Epidermal melanocyte (primary cell): ENCODE measurements around the gene MKI67.
"Not testable (repeated sequence)": the region's sequence is repeated elsewhere in the genome, so short reads cannot be mapped to it uniquely, and the experiment has no call there.

Experiments
- DNase-seq: peaks from one replicate; pipeline ENCODE4 v3.0.0; 2011; ENCODE audit warnings: low spot score; ENCODE audit not compliant: insufficient read length

The MKI67 gene

DNA sequence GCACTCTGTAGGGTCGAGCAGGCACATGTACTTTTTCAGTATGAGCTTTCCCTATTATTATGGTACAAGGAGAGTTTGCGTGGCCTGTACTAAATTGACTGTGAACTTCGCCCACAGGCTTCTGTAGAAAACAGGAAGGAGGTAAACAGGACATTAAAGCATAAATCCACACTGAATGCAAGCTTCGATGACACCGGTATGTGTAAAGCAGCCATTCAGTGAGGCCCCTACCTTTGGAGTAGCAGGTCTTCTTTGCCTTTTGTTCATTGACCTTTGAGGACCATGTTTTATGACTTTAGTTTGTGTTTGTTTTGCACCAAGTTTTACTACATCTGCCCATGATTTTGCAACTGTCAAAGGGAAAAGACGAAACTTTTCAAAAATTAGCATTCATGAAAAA is 14.5 kb downstream of the MKI67 start:
- DNase-seq = no peak

DNA sequence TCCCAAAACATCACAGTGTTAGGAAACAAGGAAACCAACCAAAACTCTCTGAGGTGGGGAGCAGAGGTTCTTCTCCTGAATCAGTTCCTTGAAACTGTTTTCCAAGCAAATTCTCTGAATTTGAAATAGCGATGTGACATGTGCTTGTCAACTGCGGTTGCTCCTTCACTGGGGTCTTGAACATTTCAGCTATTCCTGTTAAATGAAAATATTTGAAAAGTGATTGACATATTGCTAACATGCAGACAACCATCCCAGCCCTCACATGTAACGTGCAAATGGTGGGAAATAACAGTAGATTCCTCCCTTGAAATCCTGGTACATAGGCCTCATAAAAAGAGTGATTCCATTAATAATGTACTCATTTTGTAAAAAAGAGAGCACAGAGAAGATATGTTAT is 15.9 kb downstream of the MKI67 start:
- DNase-seq = no peak

DNA sequence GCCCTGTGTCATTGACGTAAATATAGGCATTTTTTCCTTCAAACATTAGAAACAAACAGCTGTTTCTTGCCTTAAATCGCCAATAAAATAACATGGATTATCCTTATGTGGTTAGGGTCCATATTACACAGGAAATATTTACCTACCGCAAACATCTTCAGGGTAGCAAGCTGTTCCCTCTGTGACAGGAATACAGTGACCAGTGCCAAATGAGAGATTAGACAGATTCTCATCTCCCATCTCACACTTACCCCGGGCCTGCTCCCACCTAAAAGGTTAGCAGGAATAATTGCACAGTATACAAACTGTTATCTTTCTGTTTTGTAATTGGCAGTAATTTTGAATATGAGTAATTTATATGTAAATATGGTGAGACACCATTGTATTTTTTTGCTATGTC is 16.5 kb downstream of the MKI67 start:
- no peak for DNase-seq

DNA sequence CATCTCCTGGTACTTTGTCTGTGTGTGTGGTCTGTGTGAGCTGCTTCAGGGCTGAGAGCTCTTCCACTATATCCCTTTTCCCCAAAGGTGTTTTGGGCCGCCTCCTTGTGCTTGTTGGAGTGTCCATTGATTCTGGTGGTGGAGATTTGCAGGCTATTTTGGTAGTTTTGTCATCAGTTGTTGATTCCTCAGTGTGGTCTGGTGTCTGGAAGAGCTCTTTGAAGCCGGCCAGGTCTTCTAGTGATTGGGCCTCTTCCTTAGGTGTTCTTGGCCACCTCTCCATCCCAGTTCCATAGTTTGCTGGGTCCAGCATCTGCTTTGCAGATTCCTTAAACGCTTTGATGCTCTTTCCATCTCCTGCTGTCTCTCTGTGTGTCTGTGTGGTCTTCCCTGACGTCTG is 20.8 kb downstream of the MKI67 start:
- DNase-seq = no peak

DNA sequence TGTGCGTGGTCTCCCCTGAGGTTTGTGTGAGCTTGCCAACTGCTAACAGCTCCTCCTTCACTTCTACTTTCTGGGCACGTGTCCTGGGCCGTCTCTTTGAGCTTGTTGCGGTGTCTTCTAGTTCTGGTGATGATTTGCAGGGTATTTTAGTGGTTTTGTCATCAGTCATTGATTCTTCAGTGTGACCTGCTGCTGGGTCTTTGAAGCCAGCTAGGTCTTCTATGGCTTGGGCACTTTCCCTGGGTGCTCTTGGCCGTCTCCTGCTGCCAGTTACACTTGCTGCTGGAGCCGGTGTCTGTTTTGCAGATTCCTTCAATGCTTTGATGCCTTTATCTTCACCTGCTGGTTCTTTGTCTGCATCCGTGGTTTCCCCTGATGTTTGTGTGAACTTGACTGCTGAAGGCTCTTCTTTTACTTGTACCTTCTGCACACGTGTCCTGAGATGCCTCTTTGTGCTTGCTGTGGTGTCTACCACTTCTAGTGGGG is 23.0 kb downstream of the MKI67 start:
- no peak for DNase-seq

DNA sequence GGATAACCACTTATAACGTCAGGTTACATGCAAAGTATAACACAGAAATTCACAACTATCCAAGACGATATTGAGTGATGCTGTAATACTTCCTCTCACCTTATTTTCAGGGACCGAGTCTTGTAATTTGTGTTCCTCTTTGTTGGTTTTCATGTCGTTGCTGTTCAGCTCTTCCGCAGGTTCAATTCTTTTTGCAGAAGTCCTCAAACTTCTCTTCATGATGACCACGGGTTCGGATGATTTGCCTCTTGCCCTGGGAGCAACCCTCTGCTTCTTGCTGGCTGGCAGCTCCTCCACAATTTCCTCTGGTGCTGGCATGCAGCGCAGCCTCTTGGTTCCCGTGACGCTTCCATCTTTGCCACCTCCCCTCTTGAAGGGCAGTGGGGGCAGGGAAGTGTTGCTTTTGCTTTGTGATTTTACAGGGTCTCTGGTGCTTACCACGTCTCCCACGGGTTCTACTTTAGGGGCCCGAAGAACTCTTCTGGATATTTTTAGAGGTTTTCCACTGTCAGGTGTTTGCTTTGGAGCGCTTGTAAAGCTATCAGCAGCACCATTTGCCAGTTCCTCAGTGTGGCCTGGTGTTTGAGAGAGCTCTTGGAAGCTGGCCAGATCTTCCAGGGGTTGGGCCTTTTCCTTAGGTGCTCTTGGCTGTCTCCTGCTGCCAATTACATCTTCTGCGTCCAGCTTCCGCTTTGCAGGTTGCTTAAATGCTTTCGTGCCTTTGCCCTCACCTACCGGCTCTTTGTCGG is 23.6 kb downstream of the MKI67 start:
- no peak for DNase-seq

DNA sequence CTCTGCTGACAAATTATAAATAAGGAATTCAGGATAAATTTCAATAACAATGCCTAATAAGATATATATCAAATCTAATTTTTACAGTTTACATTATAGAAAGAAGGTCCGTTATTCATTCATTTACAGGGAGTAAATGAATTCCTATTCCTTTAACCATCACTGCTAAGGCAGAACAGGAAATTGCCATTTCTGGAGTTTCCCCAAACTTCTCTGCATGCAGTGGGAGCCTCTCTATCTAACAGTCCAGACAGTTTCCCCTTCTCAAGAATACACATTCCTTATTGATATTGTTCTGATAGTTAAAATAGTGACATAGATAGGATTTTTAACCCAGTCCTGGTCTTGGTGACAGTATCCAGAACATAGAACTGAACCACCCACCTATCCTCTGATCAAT is 24.3 kb downstream of the MKI67 start:
- no peak for DNase-seq

DNA sequence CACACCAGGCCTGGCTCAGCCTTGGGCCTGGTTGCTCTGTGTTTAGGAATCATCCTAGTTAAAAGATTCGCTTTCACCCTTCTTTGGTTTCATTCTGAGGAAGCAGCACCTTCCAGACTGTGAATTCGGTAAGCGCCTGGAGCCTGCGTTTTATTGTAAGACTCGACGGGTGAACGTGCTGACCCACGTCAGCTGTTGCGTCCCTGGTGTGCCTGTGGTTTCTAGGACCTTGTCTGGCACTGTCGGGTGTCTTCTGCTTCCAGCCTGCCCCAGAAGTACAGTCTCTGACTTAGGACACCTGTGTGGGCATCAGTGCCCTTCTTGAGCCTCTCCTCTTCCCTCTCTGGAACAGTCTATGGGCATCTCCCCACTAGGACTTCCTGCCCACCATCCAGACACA is 26.3 kb downstream of the MKI67 start:
- no peak for DNase-seq

DNA sequence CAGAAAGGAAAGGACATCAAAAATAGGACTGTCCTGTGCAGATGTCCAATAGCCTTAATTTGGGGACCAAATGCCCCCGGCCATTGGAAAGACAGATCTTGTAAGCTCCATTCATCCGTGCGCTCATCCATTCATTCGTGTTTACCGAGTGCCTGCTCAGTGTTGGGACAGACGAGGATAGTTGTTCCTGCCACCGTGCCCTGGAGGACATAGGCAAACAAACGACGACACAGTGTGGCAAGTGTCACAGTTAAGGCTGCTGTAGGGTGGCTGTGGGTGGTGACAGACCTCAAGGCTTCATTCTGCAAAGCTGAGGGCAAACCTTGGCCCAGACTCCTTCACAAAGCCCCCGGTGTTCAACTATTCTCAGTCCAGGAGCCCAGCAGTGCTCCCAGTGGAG is 27.6 kb downstream of the MKI67 start:
- DNase-seq = no peak

DNA sequence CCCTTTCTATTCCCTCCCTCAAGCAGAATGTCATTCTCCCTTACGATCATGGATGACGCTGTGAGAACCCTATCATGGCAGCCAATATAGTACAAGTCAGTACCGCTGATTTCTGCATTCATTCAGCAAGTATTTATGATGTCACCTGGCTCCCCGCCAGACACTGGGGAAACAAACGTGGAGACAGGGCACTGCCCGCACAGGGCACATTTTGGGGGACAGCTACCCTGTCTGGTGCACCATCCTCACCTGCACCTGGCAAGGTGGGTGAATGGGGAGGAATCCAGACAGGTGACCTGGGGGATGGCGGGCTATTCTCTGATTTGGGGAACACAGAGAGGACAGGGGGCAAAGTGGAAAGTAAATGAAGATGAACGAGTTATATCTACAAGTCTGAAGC is 28.4 kb downstream of the MKI67 start:
- DNase-seq = no peak

DNA sequence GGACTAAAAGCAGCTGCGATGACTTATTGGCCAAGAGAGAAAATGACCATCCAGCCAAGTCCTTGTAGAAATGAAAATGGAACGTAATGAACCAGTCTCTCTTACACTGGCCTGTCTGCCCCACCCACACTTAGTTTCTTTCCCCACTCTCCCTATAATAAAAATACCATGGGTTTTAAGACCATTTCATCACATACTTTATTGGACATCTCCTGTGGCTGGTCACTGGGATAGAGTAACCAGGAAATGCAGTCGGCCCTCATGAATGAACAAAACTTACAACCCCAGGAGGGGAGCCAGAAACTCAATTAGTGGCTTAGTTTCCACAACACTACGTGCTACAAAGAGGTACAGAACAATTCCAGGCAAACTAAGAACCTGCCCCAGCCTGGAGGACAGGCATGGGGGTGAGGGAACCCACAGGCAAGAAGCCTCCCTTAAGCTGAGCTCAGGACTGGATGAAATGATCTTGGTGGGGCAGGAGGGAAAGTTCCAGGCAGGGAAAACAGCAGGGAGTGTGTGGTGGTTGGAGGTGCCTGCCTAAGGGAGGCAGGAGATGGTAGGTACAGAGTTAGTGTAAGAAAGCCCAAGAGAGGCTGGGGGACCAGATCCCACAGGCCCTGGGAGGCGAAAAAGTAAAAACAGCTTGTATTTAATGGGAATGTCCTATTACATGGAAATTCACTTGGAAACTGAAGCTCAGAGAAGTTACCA is 29.6 kb downstream of the MKI67 start:
- no peak for DNase-seq

DNA sequence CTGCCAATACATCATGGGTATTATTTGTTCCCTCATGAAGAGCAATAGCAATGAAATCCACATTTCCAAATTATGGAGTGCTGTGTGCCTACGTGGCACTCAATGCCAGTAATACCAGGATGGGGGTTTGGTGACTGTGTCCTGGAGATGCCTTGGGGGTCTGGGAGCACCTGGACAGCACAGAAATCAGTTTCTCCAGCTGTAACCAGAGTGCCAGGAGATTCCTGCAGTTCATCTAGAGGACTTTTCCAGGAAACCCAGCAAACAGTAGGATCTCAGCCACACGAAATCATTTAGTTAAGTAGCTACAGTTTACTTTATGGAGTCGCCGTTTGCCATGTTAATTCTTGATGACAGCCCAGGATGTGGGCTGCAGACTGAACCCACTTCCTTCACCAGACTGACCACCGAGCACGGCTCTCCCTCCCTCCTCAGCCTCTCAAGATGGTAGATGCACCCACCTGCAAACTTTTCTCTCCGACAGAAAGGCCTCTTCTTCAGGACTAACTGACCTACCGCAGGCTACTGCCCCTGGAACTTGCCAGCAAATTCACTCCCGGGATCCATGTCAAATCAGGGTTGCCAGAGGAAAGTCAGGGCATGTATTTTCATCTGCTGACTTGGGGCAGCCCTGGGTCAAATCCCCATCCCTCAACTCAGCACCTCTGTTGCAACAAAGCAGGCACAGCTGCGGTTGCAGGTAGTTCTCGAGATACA is 30.3 kb downstream of the MKI67 start:
- no peak for DNase-seq

DNA sequence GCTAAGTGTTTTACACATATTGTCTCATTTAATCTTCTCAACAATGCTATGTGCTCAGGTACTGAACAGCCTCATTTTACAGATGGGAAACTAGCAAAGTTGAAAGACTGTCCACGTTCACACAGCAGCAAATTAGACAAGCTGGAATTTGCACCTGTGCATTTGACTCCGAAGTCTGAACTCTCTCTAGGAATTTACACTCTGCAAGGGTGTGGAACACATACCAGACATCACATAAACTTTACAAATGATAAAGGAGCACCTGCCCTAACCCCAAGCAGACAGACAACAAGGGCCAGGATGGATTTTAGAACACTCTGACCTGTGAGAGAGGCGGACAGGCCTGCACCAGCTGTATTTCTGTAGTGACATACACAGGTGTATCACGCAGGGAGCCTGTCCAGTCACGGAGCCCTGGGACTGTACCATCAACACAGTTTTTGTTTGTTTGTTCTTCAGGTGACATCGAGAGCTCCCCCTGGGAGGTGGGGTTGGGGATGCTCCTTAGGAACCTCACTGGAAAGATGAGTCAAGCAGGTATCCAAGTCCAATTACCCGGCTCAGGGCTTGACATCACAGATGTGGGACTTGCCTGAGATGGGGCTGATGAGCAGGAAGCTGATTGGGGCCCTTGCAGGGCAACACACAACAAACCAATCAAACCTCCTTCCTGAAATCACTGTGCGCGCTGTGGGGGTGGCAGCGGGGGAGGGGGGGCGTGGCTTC is 31.0 kb downstream of the MKI67 start:
- DNase-seq = no peak

DNA sequence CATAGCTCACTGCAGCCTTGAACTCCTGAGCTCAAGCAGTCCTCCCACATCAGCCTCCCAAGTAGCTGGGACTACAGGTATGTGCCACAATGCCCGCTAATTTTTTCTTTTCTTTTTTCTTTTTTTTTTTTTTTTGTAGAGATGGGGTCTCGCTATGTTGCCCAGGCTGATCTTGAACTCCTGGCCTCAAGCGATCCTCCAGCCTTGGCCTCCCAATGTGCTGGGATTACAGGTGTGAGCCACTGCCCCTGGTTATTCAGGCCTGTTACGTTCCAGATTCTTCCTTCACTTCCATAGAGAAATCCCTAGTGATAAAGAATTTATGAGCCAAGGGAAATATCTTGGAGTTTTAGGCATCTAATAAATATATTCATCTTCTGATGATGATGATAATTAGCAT is 31.6 kb downstream of the MKI67 start:
- not testable (repeated sequence) for DNase-seq

DNA sequence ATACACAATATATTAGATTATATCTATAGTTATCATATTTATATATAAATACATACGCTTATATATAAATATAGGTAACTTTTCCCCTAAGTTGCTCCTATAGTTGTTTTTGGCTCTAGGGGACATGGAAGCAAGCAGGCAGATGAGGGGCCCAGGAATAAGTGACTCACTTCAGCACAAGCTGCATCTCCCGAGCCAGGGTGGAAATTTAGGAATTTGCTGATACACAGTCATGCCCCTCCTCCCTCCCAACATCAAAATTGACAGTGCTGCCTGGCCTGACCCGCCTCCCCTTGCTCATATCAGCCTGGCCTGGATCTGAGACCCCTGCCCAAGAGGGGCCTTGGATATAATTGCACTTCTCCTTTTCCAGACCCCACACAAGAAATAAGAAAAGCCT is 33.8 kb downstream of the MKI67 start:
- DNase-seq = no peak

DNA sequence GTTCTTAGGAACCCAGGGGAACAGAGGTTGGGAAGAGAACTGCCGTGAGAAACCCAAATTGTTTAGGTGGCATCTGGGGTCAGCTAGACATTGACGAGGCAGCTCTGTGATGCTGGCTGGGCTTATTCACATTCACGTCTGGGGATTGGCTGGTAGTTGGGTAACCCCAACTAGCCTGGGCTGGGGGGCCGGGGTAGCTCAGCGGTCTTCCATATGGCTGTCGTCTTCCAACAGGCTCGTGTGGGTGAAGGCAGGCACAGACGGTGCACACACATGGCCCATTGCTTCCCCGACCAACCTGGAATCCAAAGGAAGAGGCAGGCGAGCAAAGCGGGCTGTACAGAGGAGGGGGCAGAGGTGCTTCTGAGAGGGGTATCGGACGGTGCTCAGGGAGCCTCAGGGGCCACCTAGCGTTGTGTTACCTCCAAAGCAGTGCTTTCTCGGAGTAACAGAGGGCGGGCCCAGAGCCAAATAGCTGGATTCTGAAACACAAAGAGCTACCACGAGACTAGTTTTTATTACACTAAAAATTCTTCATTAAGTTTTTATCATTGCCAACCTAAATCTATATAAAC is 34.5 kb downstream of the MKI67 start:
- no peak for DNase-seq

DNA sequence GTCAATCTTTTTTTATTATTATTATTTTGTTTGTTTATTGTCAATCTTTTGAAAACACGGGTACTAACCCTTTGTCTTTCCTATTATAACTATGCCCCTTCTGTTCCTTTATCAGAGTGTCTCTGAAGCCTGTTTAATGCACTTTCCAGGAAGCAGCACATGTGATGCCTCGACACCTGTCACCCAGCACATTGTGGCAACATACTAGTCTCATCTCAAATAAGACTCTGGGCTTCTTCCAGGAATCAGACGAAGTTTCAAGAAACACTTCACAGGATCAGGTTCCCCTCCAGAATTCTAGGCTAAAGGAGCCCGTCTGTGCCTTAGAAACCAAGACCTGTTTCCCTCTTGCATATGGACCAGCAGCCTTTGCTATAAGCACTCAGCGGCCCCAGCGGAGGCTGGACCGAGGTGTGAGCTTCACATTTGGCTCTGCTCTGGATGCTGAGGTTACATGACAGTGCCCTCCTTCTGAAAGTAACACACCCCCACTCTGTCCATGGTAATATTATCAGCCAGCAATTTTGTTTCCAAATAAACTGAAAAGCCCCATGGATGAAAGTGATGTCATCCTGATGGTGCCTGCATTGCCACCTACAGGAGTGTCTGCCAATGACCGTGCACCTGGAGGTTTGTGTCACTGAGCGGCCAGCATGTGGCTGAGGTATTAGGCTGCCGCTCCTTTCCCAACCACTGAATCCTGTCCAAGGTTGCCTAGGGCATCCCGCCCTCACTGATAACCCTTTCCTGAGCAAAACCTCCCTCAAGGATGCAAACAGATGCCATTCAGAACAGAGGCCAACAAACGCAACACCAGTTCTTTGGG is 38.1 kb downstream of the MKI67 start:
- DNase-seq = no peak

DNA sequence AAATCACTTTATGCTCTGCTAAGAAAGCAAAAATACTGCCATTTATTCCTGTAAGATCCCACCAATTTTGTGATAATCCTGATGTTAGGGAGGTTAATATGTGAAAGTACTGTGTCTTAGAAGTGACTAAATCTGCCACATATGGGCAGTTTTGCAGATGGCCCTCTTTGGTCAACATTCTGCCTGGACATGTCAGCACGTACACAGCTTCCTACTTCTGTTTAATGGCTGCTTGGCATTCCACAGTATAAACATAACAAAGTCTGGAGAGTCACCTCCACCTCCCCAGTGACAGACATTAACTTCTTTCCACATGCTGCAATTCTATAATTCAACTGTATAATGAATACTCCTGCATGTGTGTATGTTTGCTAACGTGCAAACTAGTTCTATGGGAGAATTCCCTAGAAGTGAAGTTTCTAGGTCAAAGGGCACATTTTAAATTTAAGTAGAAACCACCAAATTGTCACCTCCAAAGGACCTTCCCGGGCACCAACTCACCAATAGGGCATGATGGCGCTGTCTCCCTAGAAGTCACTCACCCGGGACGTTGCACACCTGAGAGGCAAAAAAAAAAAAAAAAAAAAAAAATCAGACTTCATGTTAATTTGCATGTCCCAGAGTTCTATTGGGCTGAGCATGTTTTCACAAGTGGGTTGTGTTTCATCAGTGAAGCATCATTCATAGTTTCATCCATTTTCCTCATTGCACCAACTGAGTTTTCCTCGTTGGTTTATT is 38.9 kb downstream of the MKI67 start:
- DNase-seq = no peak

DNA sequence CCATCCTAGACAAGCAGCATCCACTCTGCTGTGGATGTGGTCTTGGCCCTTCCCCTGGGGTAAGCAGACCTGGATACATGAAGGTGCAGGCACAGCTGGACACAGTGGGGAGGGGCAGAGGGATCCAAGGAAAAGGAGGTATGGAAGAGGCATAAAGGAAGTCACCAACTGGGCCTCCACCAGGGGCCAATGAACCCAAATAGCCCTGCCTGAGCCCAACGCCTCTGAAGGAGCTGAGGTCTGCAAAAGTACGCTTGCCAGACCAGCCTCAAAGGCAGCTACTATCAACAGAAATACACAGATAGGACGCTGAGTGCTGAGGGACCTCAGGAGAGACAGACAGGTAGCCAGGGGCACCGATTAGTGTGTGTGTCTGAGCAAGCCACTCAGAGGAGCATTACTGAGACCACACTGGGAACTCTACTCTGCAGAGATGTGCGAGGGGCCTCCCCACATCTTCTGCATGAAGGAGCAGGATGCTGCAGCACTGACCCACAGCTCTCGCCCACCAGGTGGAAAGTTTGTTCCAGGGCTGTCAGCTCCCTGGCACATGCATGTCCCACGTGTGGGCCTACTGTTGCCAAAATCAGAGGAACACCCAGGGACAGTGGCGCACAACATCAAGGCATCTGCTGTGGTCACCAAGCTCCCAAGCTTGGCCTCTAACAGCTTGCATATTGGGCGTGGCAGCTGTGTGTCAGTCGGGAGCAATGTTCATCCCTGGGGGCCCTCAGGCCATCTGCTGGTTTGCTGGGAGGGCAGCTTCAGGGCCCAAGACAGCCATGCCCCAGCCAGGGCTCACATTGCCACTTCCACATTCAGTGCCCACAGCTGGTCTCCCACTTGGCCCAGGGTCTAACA is 40.0 kb downstream of the MKI67 start:
- DNase-seq = no peak
